ENCODE data around the gene DAG1. TPM values are rescaled to one million over a fixed set of nuclear protein-coding genes. Genes with fewer than 3 reads are reported as not detected.

DAG1 gene
- total RNA-seq, 1 experiment from 2014 or later = 40.3 TPM

DNA sequence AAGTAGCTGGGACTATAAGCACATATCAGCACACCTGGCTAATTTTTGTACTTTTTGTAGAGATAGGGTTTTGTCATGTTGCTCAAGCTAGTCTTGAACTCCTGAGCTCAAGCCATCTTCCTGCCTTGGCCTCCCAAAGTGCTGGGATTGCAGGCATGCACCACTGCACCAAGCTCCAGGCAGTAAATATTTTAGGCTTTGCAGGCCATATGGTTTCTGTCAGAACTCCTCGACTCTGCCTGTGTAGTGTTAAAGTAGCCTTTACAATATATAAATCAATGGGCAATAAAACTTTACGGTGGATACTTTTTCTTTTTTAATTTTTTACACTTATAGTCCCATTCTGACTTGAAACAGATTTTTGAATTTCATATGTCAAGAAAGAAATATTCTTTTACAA, 41.6 kb downstream of the DAG1 start:
- Mint-ChIP-seq H3K27ac (ENCODE audit: low read depth, unreplicated experiment) (no peak overlapping the region), H3K27me3 (ENCODE audit: insufficient read depth, unreplicated experiment) (no peaks in the 10 kb centered on the region), H3K36me3 (ENCODE audit: insufficient read depth, unreplicated experiment) (peaks cover 41% of the 10 kb centered on the region), H3K4me3 (ENCODE audit: unreplicated experiment) (no peak overlapping the region), H3K9me3 (ENCODE audit: unreplicated experiment) (no peaks in the 10 kb centered on the region), H3K4me1 (ENCODE audit: insufficient read depth, unreplicated experiment) (no peaks in the 10 kb centered on the region)
- ChIA-PET POLR2A (interaction anchor here (3.2 kb wide), 1 partner anchor 10 kb away, joined by 10 read pairs; no protein-coding TSS in a partner anchor), CTCF (interaction anchor here (0.7 to 1.3 kb wide), 2 partner anchors 29 to 532 kb away, joined by 3 read pairs; no protein-coding TSS in a partner anchor)
- no peak for DNase-seq (ENCODE audit: unreplicated experiment)
- BruUV-seq (replicated peaks) = no TSS peak
- TF ChIP-seq, protein P1, sequence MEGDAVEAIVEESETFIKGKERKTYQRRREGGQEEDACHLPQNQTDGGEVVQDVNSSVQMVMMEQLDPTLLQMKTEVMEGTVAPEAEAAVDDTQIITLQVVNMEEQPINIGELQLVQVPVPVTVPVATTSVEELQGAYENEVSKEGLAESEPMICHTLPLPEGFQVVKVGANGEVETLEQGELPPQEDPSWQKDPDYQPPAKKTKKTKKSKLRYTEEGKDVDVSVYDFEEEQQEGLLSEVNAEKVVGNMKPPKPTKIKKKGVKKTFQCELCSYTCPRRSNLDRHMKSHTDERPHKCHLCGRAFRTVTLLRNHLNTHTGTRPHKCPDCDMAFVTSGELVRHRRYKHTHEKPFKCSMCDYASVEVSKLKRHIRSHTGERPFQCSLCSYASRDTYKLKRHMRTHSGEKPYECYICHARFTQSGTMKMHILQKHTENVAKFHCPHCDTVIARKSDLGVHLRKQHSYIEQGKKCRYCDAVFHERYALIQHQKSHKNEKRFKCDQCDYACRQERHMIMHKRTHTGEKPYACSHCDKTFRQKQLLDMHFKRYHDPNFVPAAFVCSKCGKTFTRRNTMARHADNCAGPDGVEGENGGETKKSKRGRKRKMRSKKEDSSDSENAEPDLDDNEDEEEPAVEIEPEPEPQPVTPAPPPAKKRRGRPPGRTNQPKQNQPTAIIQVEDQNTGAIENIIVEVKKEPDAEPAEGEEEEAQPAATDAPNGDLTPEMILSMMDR (IDR thresholded peaks at IDR 0.05; ENCODE audit: unreplicated experiment) = no peak
- intact Hi-C loops (cut with micrococcal nuclease) = no loop called here

DNA sequence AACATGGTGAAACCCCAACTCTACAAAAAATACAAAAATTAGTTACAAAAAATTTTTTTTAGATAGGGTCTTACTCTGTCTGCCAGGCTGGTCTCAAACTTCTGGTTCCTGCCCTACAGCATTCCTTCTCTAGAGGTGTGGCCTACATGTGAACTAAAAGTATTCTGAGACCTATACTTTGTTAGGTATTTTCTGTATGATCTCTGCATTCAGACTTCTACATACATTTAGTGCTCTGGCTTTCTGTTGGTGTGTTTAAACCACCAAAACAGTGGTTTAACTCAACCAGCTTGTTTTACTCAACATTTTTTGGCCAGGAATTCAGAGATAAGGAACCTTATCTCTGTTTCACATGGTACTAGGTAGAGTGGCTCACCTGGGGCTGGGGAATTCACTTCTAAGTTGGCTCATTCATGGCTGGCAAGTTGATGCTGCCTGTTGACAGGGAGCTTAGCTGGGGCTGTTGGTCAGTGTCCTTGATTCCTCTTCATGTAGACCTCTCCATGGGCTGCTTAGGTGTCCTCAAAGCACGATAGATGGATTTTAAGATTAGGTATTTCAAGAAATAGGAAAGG, 42.8 kb downstream of the DAG1 start:
- TF ChIP-seq, protein P1 (IDR thresholded peaks at IDR 0.05; ENCODE audit: unreplicated experiment) = no peak
- no TSS peak for BruUV-seq (replicated peaks)
- CTCF ChIA-PET = no interaction called here
- H3K36me3 Mint-ChIP-seq (ENCODE audit: insufficient read depth, unreplicated experiment) = peaks cover 43% of the 10 kb centered on the region
- H3K27ac Mint-ChIP-seq (ENCODE audit: low read depth, unreplicated experiment) = no peak overlapping the region
- no peak for DNase-seq (ENCODE audit: unreplicated experiment)
- no peaks in the 10 kb centered on the region for H3K27me3 Mint-ChIP-seq (ENCODE audit: insufficient read depth, unreplicated experiment)
- POLR2A ChIA-PET = interaction anchor here (0.9 kb wide), 1 partner anchor 12 kb away, joined by 3 read pairs; no protein-coding TSS in a partner anchor
- no peak overlapping the region for H3K4me3 Mint-ChIP-seq (ENCODE audit: unreplicated experiment)
- H3K4me1 Mint-ChIP-seq (ENCODE audit: insufficient read depth, unreplicated experiment) = no peaks in the 10 kb centered on the region
- intact Hi-C loops (cut with micrococcal nuclease) = no loop called here
- H3K9me3 Mint-ChIP-seq (ENCODE audit: unreplicated experiment) = no peaks in the 10 kb centered on the region

DNA sequence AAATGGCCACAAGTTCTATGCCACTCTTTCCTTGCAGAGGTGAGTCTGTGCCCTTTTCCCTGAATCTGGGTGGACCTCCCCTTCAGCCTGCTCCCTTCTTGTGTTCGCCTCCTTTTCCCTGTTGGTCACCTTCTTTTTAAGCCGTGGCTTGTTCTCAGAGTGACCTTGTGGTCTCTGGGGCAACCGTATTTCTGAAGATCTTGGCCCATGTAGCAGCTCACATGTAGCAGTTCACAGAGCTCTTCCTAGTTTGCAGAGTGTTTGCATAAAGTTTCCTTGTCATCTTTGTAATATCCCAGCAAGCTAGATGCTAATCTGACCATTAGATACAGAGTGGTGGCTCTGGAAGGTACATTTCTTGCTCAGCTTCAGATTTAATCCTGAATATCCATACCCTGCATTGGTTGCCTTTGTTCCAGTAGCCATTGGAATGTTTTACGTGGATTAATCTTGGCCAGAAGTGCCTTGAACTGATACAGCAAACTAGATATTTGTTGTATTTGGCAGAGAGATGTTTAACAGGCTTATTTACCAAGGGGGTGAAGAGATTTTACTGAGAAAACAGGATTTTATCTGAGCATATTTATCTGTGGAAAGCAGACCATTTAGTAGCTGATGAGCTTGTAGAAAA, 43.5 kb downstream of the DAG1 start:
- no peaks in the 10 kb centered on the region for H3K9me3 Mint-ChIP-seq (ENCODE audit: unreplicated experiment)
- ChIA-PET CTCF (interaction anchor here (0.7 kb wide), 1 partner anchor 142 kb away, joined by 3 read pairs; no protein-coding TSS in a partner anchor), POLR2A (interaction anchor here (0.8 to 0.9 kb wide), 2 partner anchors 12 to 13 kb away, joined by 3 to 4 read pairs; no protein-coding TSS in a partner anchor)
- H3K4me3 Mint-ChIP-seq (ENCODE audit: unreplicated experiment) = no peak overlapping the region
- H3K27me3 Mint-ChIP-seq (ENCODE audit: insufficient read depth, unreplicated experiment) = no peaks in the 10 kb centered on the region
- TF ChIP-seq, protein P1 (IDR thresholded peaks at IDR 0.05; ENCODE audit: unreplicated experiment) = no peak
- H3K4me1 Mint-ChIP-seq (ENCODE audit: insufficient read depth, unreplicated experiment) = no peaks in the 10 kb centered on the region
- DNase-seq (ENCODE audit: unreplicated experiment) = no peak
- intact Hi-C loops (cut with micrococcal nuclease) = no loop called here
- H3K27ac Mint-ChIP-seq (ENCODE audit: low read depth, unreplicated experiment) = no peak overlapping the region
- BruUV-seq (replicated peaks) = no TSS peak
- peaks cover 46% of the 10 kb centered on the region for H3K36me3 Mint-ChIP-seq (ENCODE audit: insufficient read depth, unreplicated experiment)

DNA sequence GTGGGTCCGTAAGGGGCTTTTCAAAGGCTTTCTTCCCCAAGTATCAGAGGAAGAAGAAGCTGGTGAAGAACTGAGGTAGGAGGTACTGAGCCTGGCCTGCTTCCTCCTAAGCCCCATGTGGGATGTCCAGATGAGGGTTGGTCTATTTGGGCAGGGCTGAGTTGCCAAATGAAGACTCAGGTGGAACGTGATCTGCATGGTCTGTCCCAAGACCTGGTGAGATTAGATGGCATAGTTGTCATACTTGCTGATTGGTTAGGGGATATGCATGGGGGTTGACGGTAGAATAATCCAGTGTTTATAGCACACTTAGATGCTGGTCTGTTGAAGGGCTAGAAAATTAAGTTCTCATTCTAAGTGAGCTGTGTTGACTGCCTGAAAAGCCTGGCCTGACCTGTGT, 47.9 kb downstream of the DAG1 start:
- intact Hi-C loops (cut with micrococcal nuclease) = no loop called here

More for the DNA sequence above, 47.9 kb downstream of the DAG1 start:
- POLR2A ChIA-PET = no interaction called here
- H3K4me1 Mint-ChIP-seq (ENCODE audit: insufficient read depth, unreplicated experiment) = no peaks in the 10 kb centered on the region
- no peaks in the 10 kb centered on the region for H3K27me3 Mint-ChIP-seq (ENCODE audit: insufficient read depth, unreplicated experiment)
- no peak overlapping the region for H3K27ac Mint-ChIP-seq (ENCODE audit: low read depth, unreplicated experiment)
- no peaks in the 10 kb centered on the region for H3K9me3 Mint-ChIP-seq (ENCODE audit: unreplicated experiment)
- DNase-seq (ENCODE audit: unreplicated experiment) = no peak
- TF ChIP-seq, protein P1 (IDR thresholded peaks at IDR 0.05; ENCODE audit: unreplicated experiment) = no peak
- no TSS peak for BruUV-seq (replicated peaks)
- CTCF ChIA-PET = no interaction called here
- no peak overlapping the region for H3K4me3 Mint-ChIP-seq (ENCODE audit: unreplicated experiment)
- peaks cover 44% of the 10 kb centered on the region for H3K36me3 Mint-ChIP-seq (ENCODE audit: insufficient read depth, unreplicated experiment)
